HCT116 (cell line): ENCODE data around the gene KAZN.

Experiments
- EZH2phosphoT487 ChIP-seq: fragments of 200-600 bp; IDR thresholded peaks from 2 replicates; pipeline ENCODE4 v1.6.1; 2018; ENCODE audit warnings: antibody characterized with exemption, borderline replicate concordance
- JUND ChIP-seq: IDR thresholded peaks from 2 replicates; pipeline ENCODE4 v1.6.1; 2012

DNA sequence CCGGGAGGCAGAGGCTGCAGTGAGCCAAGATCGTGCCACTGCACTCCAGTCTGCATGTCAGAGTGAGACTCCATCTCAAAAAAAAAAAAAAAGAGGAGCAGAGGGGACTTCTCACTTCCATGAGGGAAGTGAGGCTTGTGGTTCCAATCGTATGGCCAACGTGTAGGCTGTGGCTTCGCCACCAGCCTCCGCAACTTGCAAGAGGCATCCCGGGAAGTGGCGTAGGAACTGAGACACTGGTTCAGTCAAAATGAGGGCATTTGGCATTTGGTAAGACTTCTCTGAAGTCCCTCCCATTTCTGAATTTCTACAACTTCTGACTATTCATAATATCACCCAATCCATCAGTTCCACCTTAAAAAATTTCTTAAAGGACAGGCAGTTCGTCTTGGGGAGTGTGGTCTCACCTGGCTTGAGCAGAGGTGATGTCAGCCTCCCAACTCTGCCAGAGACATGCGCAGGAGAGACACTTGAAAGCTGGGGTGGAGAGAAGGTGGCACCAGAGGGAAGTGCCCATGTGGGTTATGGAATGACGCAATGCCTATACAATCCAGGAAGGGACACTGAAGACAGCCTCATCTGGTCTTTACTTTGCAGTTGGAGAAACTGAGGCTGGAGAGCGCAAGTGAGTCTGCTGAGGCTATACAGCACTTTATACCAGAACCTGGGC is 17.2 kb downstream of the KAZN start:
- TF ChIP-seq JUND: no peak
- no peak for TF ChIP-seq EZH2phosphoT487
